ENCODE measurements around the gene HLTF. TPM values are rescaled to one million over a fixed set of nuclear protein-coding genes. Genes with fewer than 3 reads are reported as not detected.

HLTF gene
- total and polyA plus RNA-seq, 2 of the 13 experiments (the other 11 are each of a cell fraction or from before 2014, with no cell fraction given): 12.0 to 22.9 TPM

GRCh38 chr3:149086232-149086988, at the start of gene HLTF (continued):
- TF ChIP-seq TFAP4 (IDR thresholded peaks at IDR 0.05; ENCODE audit: borderline replicate concordance, low read depth) (no peak), SNAPC4 (CRISPR knock-in tag; IDR thresholded peaks at IDR 0.05) (peak; percentile 75; the same call in 1 of the 2 replicates), ZNF3 (CRISPR knock-in tag; IDR thresholded peaks at IDR 0.05) (no peak), ZNF749 (CRISPR knock-in tag; IDR thresholded peaks at IDR 0.05; ENCODE audit: borderline replicate concordance) (peak; percentile 69; the same call in 1 of the 2 replicates), ZNF224 (CRISPR knock-in tag; IDR thresholded peaks at IDR 0.05) (0 out of 2 replicates have a peak, but pooled peaks have one; percentile 36), FOXK2 (IDR thresholded peaks at IDR 0.05) (no peak), SNAPC2 (CRISPR knock-in tag; IDR thresholded peaks at IDR 0.05) (peak; percentile 70; the same call in 1 of the 2 replicates), ZNF337 (CRISPR knock-in tag; IDR thresholded peaks at IDR 0.05; ENCODE audit: borderline replicate concordance, low read depth) (0 out of 2 replicates have a peak, but pooled peaks have one; percentile 42), RAD21 (CRISPR knock-in tag; IDR thresholded peaks at IDR 0.05) (0 out of 2 replicates have a peak, but pooled peaks have one; percentile 16), PRPF4 (IDR thresholded peaks at IDR 0.05; ENCODE audit: low read depth, low read length, poor library complexity, severe bottlenecking) (no peak), ZFP36L2 (CRISPR knock-in tag; IDR thresholded peaks at IDR 0.05) (no peak), ZNF547 (CRISPR knock-in tag; IDR thresholded peaks at IDR 0.05) (peak; percentile 96), ZNF674 (CRISPR knock-in tag; IDR thresholded peaks at IDR 0.05; ENCODE audit: low read depth) (no peak), SATB2 (CRISPR knock-in tag; IDR thresholded peaks at IDR 0.05) (peak; percentile 79), MLX (CRISPR knock-in tag; IDR thresholded peaks at IDR 0.05) (no peak), ZNF720 (CRISPR knock-in tag; IDR thresholded peaks at IDR 0.05) (no peak), KLF16 (CRISPR knock-in tag; IDR thresholded peaks at IDR 0.05) (peak in 1 of 2 experiments; percentile 44; a peak in 1 of 4 replicates), POLR2AphosphoS5 (IDR thresholded peaks at IDR 0.05; ENCODE audit: low read depth, low read length) (peak; percentile 68), STAT5B (CRISPR knock-in tag; IDR thresholded peaks at IDR 0.05) (no peak), RBM22 (optimal IDR thresholded peaks at IDR 0.05; ENCODE audit: low read length) (no peak), THRA (CRISPR knock-in tag; IDR thresholded peaks at IDR 0.05; ENCODE audit: borderline replicate concordance) (peak; percentile 13), TAF1 (CRISPR knock-in tag; IDR thresholded peaks at IDR 0.05) (peak; percentile 46; the same call in 1 of the 2 replicates), ATAD3A (CRISPR knock-in tag; IDR thresholded peaks at IDR 0.05) (no peak), MAF1 (CRISPR knock-in tag; IDR thresholded peaks at IDR 0.05; ENCODE audit: borderline replicate concordance) (no peak)
